Stimulated activated CD4-positive, alpha-beta T cell treated with anti-CD3 and anti-CD28 coated beads, Interleukin-2, amount 100 ng/mL, for 4 hours (primary cell): ENCODE results near the gene ENPP6.

Experiments
- DNase-seq: peaks from one replicate; pipeline ENCODE4 v3.0.0-alpha.2; 2020; ENCODE audit warnings: low read depth

The ENPP6 gene

GRCh38 chr4:184190711-184191110 lies 27.0 kb downstream of the ENPP6 start:
- no peak for DNase-seq

GRCh38 chr4:184189966-184190365 lies 27.7 kb downstream of the ENPP6 start:
- no peak for DNase-seq

GRCh38 chr4:184188443-184189400 lies 29.0 kb downstream of the ENPP6 start:
- no peak for DNase-seq

GRCh38 chr4:184177271-184177670 lies 40.4 kb downstream of the ENPP6 start:
- no peak for DNase-seq

- no peak for DNase-seq
These were observed 42.8 kb downstream of the ENPP6 start for GRCh38 chr4:184174571-184175488.

GRCh38 chr4:184171011-184171410 lies 46.7 kb downstream of the ENPP6 start:
- DNase-seq = no peak

GRCh38 chr4:184169225-184169867 lies 48.3 kb downstream of the ENPP6 start:
- DNase-seq = no peak

GRCh38 chr4:184168406-184169019 lies 49.2 kb downstream of the ENPP6 start:
- peak; percentile 18 for DNase-seq

- no peak for DNase-seq
These were observed 50.1 kb downstream of the ENPP6 start for GRCh38 chr4:184167576-184167975.

GRCh38 chr4:184166736-184167135 lies 50.9 kb downstream of the ENPP6 start:
- no peak for DNase-seq

- no peak for DNase-seq
These were observed 52.4 kb downstream of the ENPP6 start for GRCh38 chr4:184165291-184165690.

- no peak for DNase-seq
These were observed 53.9 kb downstream of the ENPP6 start for GRCh38 chr4:184163813-184164212.

- DNase-seq = no peak
These were observed 55.1 kb downstream of the ENPP6 start for GRCh38 chr4:184162596-184162995.

GRCh38 chr4:184157322-184157721 lies 60.4 kb downstream of the ENPP6 start:
- DNase-seq = no peak

GRCh38 chr4:184156163-184156920 lies 61.3 kb downstream of the ENPP6 start:
- no peak for DNase-seq

GRCh38 chr4:184154199-184154598 lies 63.5 kb downstream of the ENPP6 start:
- no peak for DNase-seq

GRCh38 chr4:184153781-184154180 lies 63.9 kb downstream of the ENPP6 start:
- no peak for DNase-seq

- DNase-seq = no peak
These were observed 65.6 kb downstream of the ENPP6 start for GRCh38 chr4:184151988-184152485.

- no peak for DNase-seq
These were observed 67.4 kb downstream of the ENPP6 start for GRCh38 chr4:184150102-184150839.
